C4-2B (cell line): Measurements from ENCODE around the gene EMP1.

Source experiments
- H3K27ac ChIP-seq: fragments of 450-650 bp; 2 replicates; pipeline ENCODE4 v1.5.1; 2017
- ZFX ChIP-seq: fragments of 450-650 bp; IDR thresholded peaks from 2 replicates; pipeline ENCODE4 v1.6.1; 2017
- TF ChIP-seq, protein P1 (sequence below): fragments of 450-650 bp; conservative IDR thresholded peaks from 2 replicates; pipeline ENCODE4 v1.5.1; 2017; ENCODE audit warnings: mild to moderate bottlenecking

EMP1 gene

GRCh38 chr12:13196130-13196921 lies at the start of gene EMP1:
TSS of gene EMP1 (plus strand) at chr12:13196726. CDS start at chr12:13211511, 14,785 bp downstream.
- H3K27ac ChIP-seq: no peak within 1 kb of the TSS
- no peak for TF ChIP-seq ZFX
- TF ChIP-seq, protein P1, sequence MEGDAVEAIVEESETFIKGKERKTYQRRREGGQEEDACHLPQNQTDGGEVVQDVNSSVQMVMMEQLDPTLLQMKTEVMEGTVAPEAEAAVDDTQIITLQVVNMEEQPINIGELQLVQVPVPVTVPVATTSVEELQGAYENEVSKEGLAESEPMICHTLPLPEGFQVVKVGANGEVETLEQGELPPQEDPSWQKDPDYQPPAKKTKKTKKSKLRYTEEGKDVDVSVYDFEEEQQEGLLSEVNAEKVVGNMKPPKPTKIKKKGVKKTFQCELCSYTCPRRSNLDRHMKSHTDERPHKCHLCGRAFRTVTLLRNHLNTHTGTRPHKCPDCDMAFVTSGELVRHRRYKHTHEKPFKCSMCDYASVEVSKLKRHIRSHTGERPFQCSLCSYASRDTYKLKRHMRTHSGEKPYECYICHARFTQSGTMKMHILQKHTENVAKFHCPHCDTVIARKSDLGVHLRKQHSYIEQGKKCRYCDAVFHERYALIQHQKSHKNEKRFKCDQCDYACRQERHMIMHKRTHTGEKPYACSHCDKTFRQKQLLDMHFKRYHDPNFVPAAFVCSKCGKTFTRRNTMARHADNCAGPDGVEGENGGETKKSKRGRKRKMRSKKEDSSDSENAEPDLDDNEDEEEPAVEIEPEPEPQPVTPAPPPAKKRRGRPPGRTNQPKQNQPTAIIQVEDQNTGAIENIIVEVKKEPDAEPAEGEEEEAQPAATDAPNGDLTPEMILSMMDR: no peak

DNA sequence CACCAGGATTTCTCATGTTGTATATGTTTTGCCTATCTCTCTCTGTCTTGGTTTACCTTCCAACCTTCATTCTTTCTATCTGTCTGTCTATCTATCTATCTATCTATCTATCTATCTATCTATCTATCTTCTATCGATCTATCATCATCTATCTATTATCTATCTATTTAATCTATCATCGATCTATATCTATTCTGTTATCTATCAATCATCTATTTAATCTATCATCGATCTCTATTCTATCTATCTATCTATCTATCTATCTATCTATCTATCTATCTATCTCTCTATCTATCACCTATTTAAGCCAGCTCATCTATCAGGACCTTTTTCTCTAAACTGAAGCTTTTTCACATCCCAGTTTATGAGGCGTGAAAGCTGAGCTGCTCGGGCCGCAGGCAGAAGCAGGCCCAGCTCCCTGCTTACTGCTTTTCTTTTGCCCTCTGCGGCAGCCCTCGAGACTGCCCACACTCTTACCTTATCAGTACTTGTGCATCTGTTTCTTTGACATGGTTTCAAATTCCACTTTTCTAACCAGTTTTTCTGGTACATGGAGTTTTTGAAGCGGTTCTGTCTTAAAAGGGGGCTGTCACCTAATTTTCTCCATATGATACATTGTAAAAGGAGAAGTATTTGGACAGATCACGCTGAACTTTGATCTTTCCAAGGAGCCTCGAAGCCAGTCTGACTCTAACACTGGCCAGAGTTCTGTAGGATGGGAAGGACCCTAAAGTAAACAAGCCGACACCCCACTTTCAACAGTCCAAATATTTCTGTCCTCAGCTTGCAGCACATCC lies 48.6 kb upstream of the EMP1 start:
- TF ChIP-seq ZFX: no peak
- TF ChIP-seq, protein P1: no peak
- no peak overlapping the region for H3K27ac ChIP-seq

- TF ChIP-seq ZFX: no peak
- TF ChIP-seq, protein P1: no peak
- H3K27ac ChIP-seq: no peak overlapping the region
Measured at GRCh38 chr12:13148485-13148847, 48.1 kb upstream of the EMP1 start.

GRCh38 chr12:13149411-13149810 lies 47.1 kb upstream of the EMP1 start:
- TF ChIP-seq, protein P1: no peak
- no peak for TF ChIP-seq ZFX
- no peak overlapping the region for H3K27ac ChIP-seq

GRCh38 chr12:13152281-13152680 lies 44.2 kb upstream of the EMP1 start:
- TF ChIP-seq, protein P1: no peak
- no peak for TF ChIP-seq ZFX
- H3K27ac ChIP-seq: no peak overlapping the region

DNA sequence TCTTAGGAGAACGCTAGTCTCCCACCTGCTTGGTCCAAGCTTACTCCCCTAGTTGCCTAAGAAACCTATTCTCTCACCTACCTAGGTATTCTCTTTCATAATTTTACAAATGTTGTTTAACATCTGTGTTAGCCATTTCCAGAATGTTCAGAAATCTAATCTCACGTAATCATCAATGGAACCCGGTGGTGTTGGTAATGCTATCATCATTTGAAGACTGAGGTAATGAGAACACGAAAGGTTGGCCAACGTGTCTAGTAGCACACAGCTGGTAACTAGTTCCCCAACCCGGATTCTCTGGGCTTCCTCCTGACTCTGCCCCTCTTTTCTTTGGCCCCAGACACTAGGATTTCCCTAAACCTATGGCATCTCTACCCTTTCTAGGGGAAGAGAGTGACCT lies 43.8 kb upstream of the EMP1 start:
- TF ChIP-seq, protein P1: no peak
- no peak for TF ChIP-seq ZFX
- no peak overlapping the region for H3K27ac ChIP-seq

- TF ChIP-seq ZFX: no peak
- TF ChIP-seq, protein P1: no peak
- H3K27ac ChIP-seq: no peak overlapping the region
Measured at GRCh38 chr12:13153180-13153579, 43.3 kb upstream of the EMP1 start.
